Endodermal cell (in vitro differentiated cells): ENCODE results near the gene TP53I11. TPM values are rescaled to one million over a fixed set of nuclear protein-coding genes. Genes with fewer than 3 reads are reported as not detected.
A peak's percentile ranks its signal among the peaks of the same experiment; 100 is the strongest.

ENCODE experiments used
- DNase-seq: peaks from one replicate; pipeline ENCODE4 v3.0.0-alpha.2; 2017
- H3K27ac ChIP-seq: 2 replicates; pipeline ENCODE4 v1.5.1; 2013; ENCODE audit warnings: mild to moderate bottlenecking, low read depth, low read length, moderate library complexity
- H3K27me3 ChIP-seq: 2 replicates; pipeline ENCODE4 v1.6.1; 2013; ENCODE audit warnings: mild to moderate bottlenecking, low read length, moderate library complexity; ENCODE audit not compliant: insufficient read depth, control insufficient read depth, poor library complexity, severe bottlenecking
- H3K36me3 ChIP-seq: 2 replicates; pipeline ENCODE4 v1.7.0; 2013; ENCODE audit warnings: mild to moderate bottlenecking, low read length, moderate library complexity; ENCODE audit not compliant: control insufficient read depth, insufficient read depth
- H3K4me1 ChIP-seq: one replicate; pipeline ENCODE4 v1.7.0; 2013; ENCODE audit warnings: low read length; ENCODE audit not compliant: control insufficient read depth, insufficient read depth
- H3K4me3 ChIP-seq: 2 replicates; pipeline ENCODE4 v1.5.1; 2013; ENCODE audit warnings: mild to moderate bottlenecking, low read length, moderate library complexity
- H3K9ac ChIP-seq: 2 replicates; pipeline ENCODE4 v1.6.1; 2013; ENCODE audit warnings: mild to moderate bottlenecking, low read length, moderate library complexity; ENCODE audit not compliant: poor library complexity, severe bottlenecking; ENCODE audit errors: extremely low read depth
- H3K9me3 ChIP-seq: 2 replicates; pipeline ENCODE4 v1.6.1; 2013; ENCODE audit warnings: mild to moderate bottlenecking, low read length, moderate library complexity; ENCODE audit not compliant: control insufficient read depth
- H3K27ac Mint-ChIP-seq: 2 replicates; pipeline ENCODE4 v1.8.0; 2020; ENCODE audit warnings: mixed read lengths
- H3K27me3 Mint-ChIP-seq: 2 replicates; pipeline ENCODE4 v1.8.0; 2021; ENCODE audit warnings: mild to moderate bottlenecking, mixed read lengths; ENCODE audit not compliant: insufficient read depth
- H3K36me3 Mint-ChIP-seq: 2 replicates; pipeline ENCODE4 v1.8.0; 2020; ENCODE audit warnings: low read depth, mixed read lengths
- H3K4me1 Mint-ChIP-seq: 2 replicates; pipeline ENCODE4 v1.8.0; 2020; ENCODE audit warnings: mixed read lengths
- H3K4me3 Mint-ChIP-seq: 2 replicates; pipeline ENCODE4 v1.8.0; 2020; ENCODE audit warnings: mild to moderate bottlenecking, moderate library complexity, mixed read lengths
- H3K9me3 Mint-ChIP-seq: 2 replicates; pipeline ENCODE4 v1.8.0; 2020; ENCODE audit warnings: mild to moderate bottlenecking, mixed read lengths
- CTCF ChIP-seq: fragments of 200-600 bp; sonication (generic); conservative IDR thresholded peaks from 2 replicates; pipeline ENCODE4 v1.5.0; 2021; ENCODE audit warnings: antibody characterized with exemption, mild to moderate bottlenecking
- WGBS, 2 experiments: methylation state at CpG; one replicate each; pipeline versions ENCODE4 v1.1.5 to v1.1.7; 2013; ENCODE audit warnings: missing lambda C conversion rate in 2 of 2, mixed read lengths in 1 of 2; ENCODE audit not compliant: insufficient coverage in 1 of 2, insufficient read length in 1 of 2; 5-methylcytosine and 5-hydroxymethylcytosine counted together
- total RNA-seq, 2 donors: library from RNA; stranded (reverse); fragmentation: NEBNext Ultra II Directional in 1 of 2; extraction: Animal tissue kit (Norgen Biotek cat#: 25700) in 1 of 2; gene quantifications; 2 replicates in 1 of 2; 3 replicates in 1 of 2; pipeline ENCODE4 v1.2.1, GENCODE V29; 2021

The TP53I11 gene
- total RNA-seq, 2 donors from 2014 or later: 136 to 203 TPM

GRCh38 chr11:44992774-44993173, 42.1 kb upstream of the TP53I11 start:
- H3K27me3 Mint-ChIP-seq: peaks cover 4% of the 10 kb centered on the region
- Histone ChIP-seq H3K9ac (no peak overlapping the region), H3K27me3 (no peaks in the 10 kb centered on the region), H3K4me1 (peaks cover 2% of the 10 kb centered on the region), H3K4me3 (no peak overlapping the region), H3K36me3 (no peaks in the 10 kb centered on the region), H3K9me3 (no peaks in the 10 kb centered on the region), H3K27ac (no peak overlapping the region)
- 69 to 71% methylated on average over 3 to 4 of the region's 4 CpGs for WGBS, 2 experiments
- H3K27ac Mint-ChIP-seq: no peak overlapping the region
- no peak overlapping the region for H3K4me3 Mint-ChIP-seq
- TF ChIP-seq CTCF: no peak
- peak; percentile 24 for DNase-seq
- no peaks in the 10 kb centered on the region for H3K9me3 Mint-ChIP-seq
- peaks cover 29% of the 10 kb centered on the region for H3K4me1 Mint-ChIP-seq
- H3K36me3 Mint-ChIP-seq: no peaks in the 10 kb centered on the region

GRCh38 chr11:44992181-44992582, 41.5 kb upstream of the TP53I11 start:
- Histone ChIP-seq H3K4me3 (no peak overlapping the region), H3K27me3 (no peaks in the 10 kb centered on the region), H3K4me1 (no peaks in the 10 kb centered on the region), H3K36me3 (no peaks in the 10 kb centered on the region), H3K9ac (no peak overlapping the region), H3K27ac (no peak overlapping the region), H3K9me3 (no peaks in the 10 kb centered on the region)
- H3K36me3 Mint-ChIP-seq: no peaks in the 10 kb centered on the region
- peak; percentile 44 for DNase-seq
- no peaks in the 10 kb centered on the region for H3K9me3 Mint-ChIP-seq
- no peak overlapping the region for H3K27ac Mint-ChIP-seq
- H3K4me1 Mint-ChIP-seq: peaks cover 31% of the 10 kb centered on the region
- peaks cover 4% of the 10 kb centered on the region for H3K27me3 Mint-ChIP-seq
- 93 to 95% methylated on average over 3 of the region's 3 CpGs for WGBS, 2 experiments
- TF ChIP-seq CTCF: no peak
- no peak overlapping the region for H3K4me3 Mint-ChIP-seq

GRCh38 chr11:44990665-44991064, 40.0 kb upstream of the TP53I11 start:
- Mint-ChIP-seq H3K27me3 (peaks cover 7% of the 10 kb centered on the region), H3K27ac (no peak overlapping the region), H3K4me1 (peaks cover 31% of the 10 kb centered on the region), H3K4me3 (no peak overlapping the region), H3K36me3 (no peaks in the 10 kb centered on the region), H3K9me3 (no peaks in the 10 kb centered on the region)
- peak; percentile 31 for DNase-seq
- no peaks in the 10 kb centered on the region for H3K36me3 ChIP-seq
- H3K4me3 ChIP-seq: no peak overlapping the region
- no peaks in the 10 kb centered on the region for H3K9me3 ChIP-seq
- H3K4me1 ChIP-seq: no peaks in the 10 kb centered on the region
- no peaks in the 10 kb centered on the region for H3K27me3 ChIP-seq
- H3K9ac ChIP-seq: no peak overlapping the region
- H3K27ac ChIP-seq: no peak overlapping the region
- no peak for TF ChIP-seq CTCF
- 84 to 87% methylated on average over 5 of the region's 5 CpGs for WGBS, 2 experiments
